Cardiac fibroblast (primary cell): ENCODE measurements around the gene SCN3A.
A peak's percentile ranks its signal among the peaks of the same experiment; 100 is the strongest.

Experiments
- DNase-seq, 2 donors: peaks; one replicate each; pipeline versions ENCODE4 v3.0.0 to v3.0.0-alpha.2; 2010; ENCODE audit warnings: low read depth in 2 of 2
- H3K4me3 ChIP-seq, 2 donors: replicated peaks in 1 of 2; 1 replicate in 1 of 2; 2 replicates in 1 of 2; pipeline ENCODE4 v1.5.1; 2011; ENCODE audit warnings: low read depth in 2 of 2, low read length in 2 of 2, mild to moderate bottlenecking in 2 of 2, moderate library complexity in 1 of 2
- CTCF ChIP-seq: IDR thresholded peaks from one replicate; pipeline ENCODE4 v1.5.1; 2011; ENCODE audit warnings: low read depth, mild to moderate bottlenecking, low read length, inconsistent platforms

Gene SCN3A

GRCh38 chr2:165147186-165148045 lies 56.4 kb downstream of the SCN3A start:
- no peak for TF ChIP-seq CTCF
- H3K4me3 ChIP-seq: no peak overlapping the region
- DNase-seq: peak in 1 of 2 donors; percentile 4

DNA sequence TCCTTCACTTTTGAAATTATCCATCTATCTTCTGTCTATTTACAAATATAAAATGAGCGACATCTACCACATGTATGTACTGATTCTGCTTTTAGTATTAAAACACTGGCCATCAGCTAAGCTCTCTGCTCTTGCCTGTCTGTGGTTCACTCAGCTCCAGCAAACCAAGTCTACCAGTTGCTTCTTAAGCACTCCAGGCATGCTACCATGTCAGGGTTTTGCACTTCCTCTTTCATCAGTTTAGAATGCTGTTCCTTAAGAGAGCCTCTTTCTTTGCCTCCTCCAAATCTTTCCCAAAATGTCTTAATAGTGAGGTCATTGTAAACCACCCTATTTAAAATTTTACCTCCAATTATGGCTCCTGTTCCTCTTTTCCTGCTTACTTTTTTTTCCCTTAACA lies 59.5 kb downstream of the SCN3A start:
- DNase-seq: no peak
- TF ChIP-seq CTCF: no peak
- no peak overlapping the region for H3K4me3 ChIP-seq

DNA sequence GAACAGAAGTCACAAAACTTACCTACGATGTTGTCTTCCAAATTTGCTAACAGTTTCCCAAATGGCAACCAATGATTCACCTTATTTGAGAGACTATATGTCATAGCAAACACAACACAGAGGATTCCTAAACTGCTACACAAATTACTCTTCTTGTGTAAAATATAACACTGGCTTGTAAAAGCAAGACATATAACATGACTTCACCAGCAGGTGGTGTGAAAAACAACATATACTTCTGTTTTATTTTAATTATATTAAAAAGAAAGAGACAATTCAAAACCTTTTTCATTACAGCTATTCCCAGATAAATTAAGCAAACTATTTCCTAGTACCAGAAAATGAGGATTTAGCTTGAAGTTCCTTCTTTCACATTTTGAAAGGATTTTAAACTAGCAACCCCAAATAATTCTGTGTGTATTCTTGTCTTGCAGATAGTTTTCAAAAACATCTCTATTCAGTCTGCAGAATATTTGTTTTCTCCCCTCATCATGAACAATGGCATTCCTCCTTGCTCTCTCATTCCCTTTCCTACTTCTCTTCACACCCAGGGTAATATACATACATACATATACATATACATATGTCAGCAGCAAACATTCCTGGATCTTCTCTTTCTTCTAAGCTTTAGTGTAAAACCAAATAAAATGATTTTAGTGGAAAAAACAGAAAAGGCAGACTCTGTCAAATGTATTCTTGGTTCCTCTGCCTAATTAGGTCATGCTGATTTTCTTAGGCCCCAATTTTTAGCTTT lies 62.1 kb downstream of the SCN3A start:
- peak in 1 of 2 donors; percentile 48 for DNase-seq
- no peak overlapping the region for H3K4me3 ChIP-seq
- peak; percentile 19 for TF ChIP-seq CTCF

DNA sequence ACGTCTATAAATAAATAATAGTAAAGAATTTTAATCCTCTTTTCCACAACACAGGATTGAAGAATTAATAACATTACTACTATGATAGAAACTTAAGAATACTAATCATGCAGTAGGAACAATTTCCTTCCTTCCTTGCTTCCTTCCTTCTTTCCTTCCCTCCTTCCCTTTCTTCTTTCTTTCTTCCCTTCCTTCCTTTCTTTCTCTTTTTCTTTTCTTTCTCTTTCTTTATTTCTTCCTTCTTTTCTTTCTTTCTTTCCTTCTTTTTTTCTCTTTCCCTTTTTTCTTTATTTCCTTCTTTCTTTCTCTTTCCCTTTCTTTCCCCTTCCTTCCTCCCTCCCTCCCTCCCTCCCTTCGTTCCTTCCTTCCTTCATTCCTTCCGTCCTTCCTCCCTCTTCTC lies 77.6 kb downstream of the SCN3A start:
- no peak overlapping the region for H3K4me3 ChIP-seq
- TF ChIP-seq CTCF: no peak
- DNase-seq: no peak

GRCh38 chr2:165122521-165122920 lies 81.3 kb downstream of the SCN3A start:
- no peak for TF ChIP-seq CTCF
- no peak for DNase-seq
- H3K4me3 ChIP-seq: no peak overlapping the region

DNA sequence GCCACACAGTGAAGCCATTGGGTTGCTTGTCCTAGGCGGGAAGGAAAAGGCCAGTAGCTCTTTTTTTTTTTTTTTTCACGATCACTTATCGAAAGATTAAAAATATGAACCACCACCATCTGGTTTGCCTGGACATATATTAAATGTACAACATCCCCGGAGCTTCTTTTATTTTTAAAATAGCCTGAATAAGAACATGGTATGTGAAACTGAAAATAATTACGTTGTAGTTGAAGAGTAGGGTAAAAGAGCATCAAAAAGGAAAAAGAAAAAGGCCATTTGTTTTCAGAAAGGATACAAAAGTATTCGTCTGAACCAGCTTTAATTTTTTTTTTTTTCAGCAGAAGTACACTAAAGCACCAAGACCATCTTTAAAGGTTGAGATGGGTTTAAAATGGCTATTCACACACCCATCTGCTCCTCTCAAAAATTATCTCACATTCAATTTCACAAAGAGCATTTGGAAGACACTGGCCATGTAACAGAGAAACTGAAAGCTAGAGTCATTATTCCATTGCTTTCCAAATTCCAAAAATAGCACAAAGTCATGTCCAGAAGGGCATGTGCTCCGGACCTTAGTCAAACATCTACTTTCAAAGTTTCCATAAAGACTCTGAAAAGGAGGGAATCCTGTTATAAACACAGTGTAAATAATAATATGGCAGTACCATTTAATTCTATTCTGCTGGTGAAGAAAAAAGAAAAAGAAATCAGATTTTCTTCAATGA lies 82.9 kb downstream of the SCN3A start:
- no peak for TF ChIP-seq CTCF
- DNase-seq: peak in 1 of 2 donors; percentile 10
- H3K4me3 ChIP-seq: no peak overlapping the region
